NCI-H446 treated with DMSO at 0.1 percent for 48 hours (cell line): Measurements from ENCODE around the gene NGEF.
"Not testable (repeated sequence)": the region's sequence is repeated elsewhere in the genome, so short reads cannot be mapped to it uniquely, and the experiment has no call there.

ENCODE experiments used
- DNase-seq: peaks from one replicate; lab custom pipeline; 2025; lab: John Stamatoyannopoulos, UW

NGEF gene

GRCh38 chr2:233013027-233013461 lies at the start of gene NGEF:
TSS of gene NGEF (minus strand) at chr2:233013256. CDS start at chr2:232974890, 38,366 bp downstream.
- DNase-seq, result no peak

- DNase-seq, result no peak
These were observed 49.4 kb upstream of the NGEF start for GRCh38 chr2:233062451-233062850.

- no peak for DNase-seq
These were observed 48.8 kb upstream of the NGEF start for GRCh38 chr2:233061591-233062450.

- DNase-seq, result no peak
These were observed 48.0 kb upstream of the NGEF start for GRCh38 chr2:233060980-233061590.

GRCh38 chr2:233060501-233060979 lies 47.5 kb upstream of the NGEF start:
- no peak for DNase-seq

- DNase-seq, result no peak
These were observed 46.9 kb upstream of the NGEF start, which contains the start of gene INPP5D for GRCh38 chr2:233059797-233060500. TSS of gene INPP5D (plus strand) at chr2:233060342. CDS start at chr2:233060479, 137 bp downstream.

GRCh38 chr2:233059547-233059796 lies 46.4 kb upstream of the NGEF start:
- no peak for DNase-seq

- no peak for DNase-seq
These were observed 45.9 kb upstream of the NGEF start for GRCh38 chr2:233058717-233059546.

- DNase-seq, result no peak
These were observed 44.0 kb upstream of the NGEF start for GRCh38 chr2:233056961-233057605.

GRCh38 chr2:233055362-233055761 lies 42.3 kb upstream of the NGEF start:
- DNase-seq, result no peak

GRCh38 chr2:233053928-233054784 lies 41.1 kb upstream of the NGEF start:
- no peak for DNase-seq

GRCh38 chr2:233052517-233052916 lies 39.5 kb upstream of the NGEF start:
- DNase-seq, result not testable (repeated sequence)

- no peak for DNase-seq
These were observed 38.4 kb upstream of the NGEF start for GRCh38 chr2:233051241-233052149.

GRCh38 chr2:233049194-233049761 lies 36.2 kb upstream of the NGEF start:
- DNase-seq, result no peak

- DNase-seq, result no peak
These were observed 35.6 kb upstream of the NGEF start for GRCh38 chr2:233048569-233049193.

GRCh38 chr2:233047667-233048066 lies 34.6 kb upstream of the NGEF start:
- DNase-seq, result no peak

- DNase-seq, result no peak
These were observed 34.1 kb upstream of the NGEF start for GRCh38 chr2:233047206-233047605.

- DNase-seq, result no peak
These were observed 32.0 kb upstream of the NGEF start for GRCh38 chr2:233044974-233045605.
